GM19023 (cell line): ENCODE measurements around the gene SLC10A2.
"Not testable (repeated sequence)": the region's sequence is repeated elsewhere in the genome, so short reads cannot be mapped to it uniquely, and the experiment has no call there.

Experiments used
- ATAC-seq: cut with Tn5 transposase; IDR thresholded peaks from one replicate; pipeline ENCODE4 v1.9.1; 2021; ENCODE audit warnings: mild to moderate bottlenecking, moderate library complexity; ENCODE audit not compliant: unreplicated experiment

Gene SLC10A2

GRCh38 chr13:103066079-103066780 lies at the start of gene SLC10A2:
Gene SLC10A2 (minus strand): TSS chr13:103066417. CDS start chr13:103066249, 168 bp downstream.
- no peak for ATAC-seq

- ATAC-seq, result no peak
These were observed 41.4 kb upstream of the SLC10A2 start for GRCh38 chr13:103107580-103107979.

DNA sequence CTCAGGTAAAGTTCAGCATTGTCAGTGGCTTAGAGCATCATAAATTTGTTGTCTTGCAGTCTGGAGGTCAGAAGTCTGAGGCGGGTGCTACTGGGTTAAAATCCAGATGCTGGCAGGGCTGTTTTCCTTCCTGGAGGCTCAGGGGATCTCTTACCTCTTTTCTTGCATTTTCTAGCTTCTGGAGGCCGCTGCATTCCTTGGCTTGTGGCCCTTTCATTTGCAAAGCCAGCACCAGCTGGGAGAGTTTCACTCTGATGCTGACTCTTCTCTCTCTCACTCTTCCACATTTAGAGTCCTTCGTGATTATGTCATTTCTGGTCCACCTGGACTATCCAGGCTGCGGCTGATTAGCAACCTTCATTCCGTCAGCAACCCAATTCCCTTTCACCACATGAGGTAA lies 38.1 kb upstream of the SLC10A2 start:
- no peak for ATAC-seq

GRCh38 chr13:103103456-103103855 lies 37.2 kb upstream of the SLC10A2 start:
- ATAC-seq, result not testable (repeated sequence)

- ATAC-seq, result no peak
These were observed 36.3 kb upstream of the SLC10A2 start for GRCh38 chr13:103102482-103102881.

DNA sequence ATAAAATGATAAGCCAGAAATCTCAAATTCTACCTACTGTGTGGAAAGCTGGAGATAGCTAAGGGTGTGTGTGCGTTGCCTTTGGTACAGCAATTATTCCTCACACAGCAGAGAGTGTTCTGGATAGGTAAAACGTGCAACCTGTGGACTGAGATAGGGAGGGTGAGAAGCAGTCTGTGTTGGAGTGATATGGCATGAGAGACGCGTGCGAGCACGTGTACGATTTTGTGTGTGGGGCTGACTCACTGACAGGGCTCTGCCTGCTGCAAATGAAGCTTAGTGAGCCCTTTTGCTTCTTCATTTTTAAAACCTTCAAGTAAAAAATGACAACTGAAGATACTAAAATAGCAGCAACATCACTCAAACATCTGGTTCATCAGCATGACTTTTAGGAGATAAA lies 35.7 kb upstream of the SLC10A2 start:
- no peak for ATAC-seq

- ATAC-seq, result no peak
These were observed 35.3 kb upstream of the SLC10A2 start for GRCh38 chr13:103101500-103101899.

DNA sequence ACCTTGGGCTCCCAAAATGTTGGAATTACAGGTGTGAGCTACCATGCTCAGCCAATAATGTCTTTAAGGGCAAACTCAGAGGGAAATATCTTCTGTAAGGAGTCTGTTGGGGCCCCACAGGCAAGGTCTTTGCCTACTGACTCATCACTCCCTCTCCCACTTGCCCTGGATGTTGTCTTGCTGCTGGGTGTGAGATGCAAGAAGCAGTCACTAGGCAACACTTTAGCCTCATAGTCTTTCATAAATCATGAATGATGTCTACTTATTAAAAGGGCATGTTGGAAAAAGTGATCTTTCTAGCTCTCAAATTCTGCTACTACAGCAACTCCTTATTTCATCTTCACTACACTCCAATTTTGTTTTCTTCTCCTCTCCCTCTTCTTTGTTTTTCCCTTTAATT lies 34.6 kb upstream of the SLC10A2 start:
- no peak for ATAC-seq

DNA sequence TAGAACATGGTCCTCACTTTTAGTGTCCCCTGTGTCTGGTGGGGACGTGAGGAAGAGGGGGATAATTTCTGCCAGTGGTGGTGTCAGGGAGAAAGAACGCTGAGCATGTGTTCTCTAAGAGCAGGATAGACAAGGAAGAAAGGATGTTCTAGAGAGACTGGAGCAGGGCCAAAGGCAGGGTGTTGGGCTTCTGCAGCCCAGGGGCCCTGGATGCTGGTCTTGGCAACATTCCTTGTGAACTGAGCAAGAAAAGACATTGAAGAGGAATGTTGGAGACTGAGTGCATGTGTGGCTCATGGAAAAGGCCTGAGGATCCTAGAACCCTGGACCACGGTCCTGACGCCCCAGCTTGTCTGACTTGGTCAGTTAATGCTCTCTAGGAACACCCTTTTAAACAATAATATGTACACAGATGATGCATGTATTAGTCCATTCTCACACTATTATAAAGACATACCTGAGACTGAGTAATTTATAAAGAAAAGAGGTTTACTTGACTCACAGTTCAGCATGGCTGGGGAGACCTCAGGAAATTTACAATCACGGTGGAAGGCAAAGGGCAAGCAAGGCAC lies 33.6 kb upstream of the SLC10A2 start:
- no peak for ATAC-seq

GRCh38 chr13:103098535-103098934 lies 32.3 kb upstream of the SLC10A2 start:
- ATAC-seq, result no peak

- ATAC-seq, result no peak
These were observed 31.2 kb upstream of the SLC10A2 start for GRCh38 chr13:103097366-103097928.

GRCh38 chr13:103093649-103094048 lies 27.4 kb upstream of the SLC10A2 start:
- not testable (repeated sequence) for ATAC-seq

DNA sequence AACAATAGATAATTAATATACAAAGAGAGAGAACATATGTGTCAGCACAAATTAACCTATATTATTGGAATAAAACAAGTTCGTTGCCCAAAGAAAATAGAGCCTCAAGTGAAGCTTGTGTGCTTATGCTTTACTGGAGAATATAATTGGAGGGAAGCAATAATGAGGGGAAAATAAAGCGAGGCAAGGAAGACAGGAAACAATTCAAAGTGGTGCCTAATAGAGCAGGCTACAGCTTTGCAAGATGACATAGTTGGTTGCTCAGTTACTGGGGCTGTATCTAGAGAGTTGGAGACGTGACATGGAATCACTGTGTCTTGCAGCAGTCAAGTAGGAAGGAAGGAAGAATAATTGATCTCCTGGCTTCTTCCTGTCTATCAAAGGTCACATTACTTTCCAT lies 21.1 kb upstream of the SLC10A2 start:
- no peak for ATAC-seq

- no peak for ATAC-seq
These were observed 15.2 kb upstream of the SLC10A2 start for GRCh38 chr13:103081435-103081834.

DNA sequence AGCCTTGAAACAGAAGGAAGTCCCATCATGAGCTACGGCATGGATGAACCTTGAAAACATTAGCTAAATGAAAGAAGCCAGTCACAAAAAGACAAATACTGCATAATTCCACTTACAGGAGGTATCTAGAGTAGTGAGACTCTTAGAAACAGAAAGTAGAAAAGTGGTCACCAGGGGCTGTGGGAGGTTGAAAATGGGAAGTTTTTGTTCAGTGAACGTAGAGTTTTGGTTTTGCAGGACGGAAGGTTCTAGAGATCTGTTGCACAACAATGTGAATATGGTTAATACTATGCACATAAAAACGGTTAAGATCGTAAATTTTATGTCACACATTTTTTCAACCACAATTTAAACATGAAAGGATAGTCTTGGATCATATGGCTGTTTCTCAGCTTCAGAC lies 11.9 kb upstream of the SLC10A2 start:
- peak; percentile 95 for ATAC-seq

- ATAC-seq, result no peak
These were observed 2.6 kb upstream of the SLC10A2 start for GRCh38 chr13:103068836-103069235.

DNA sequence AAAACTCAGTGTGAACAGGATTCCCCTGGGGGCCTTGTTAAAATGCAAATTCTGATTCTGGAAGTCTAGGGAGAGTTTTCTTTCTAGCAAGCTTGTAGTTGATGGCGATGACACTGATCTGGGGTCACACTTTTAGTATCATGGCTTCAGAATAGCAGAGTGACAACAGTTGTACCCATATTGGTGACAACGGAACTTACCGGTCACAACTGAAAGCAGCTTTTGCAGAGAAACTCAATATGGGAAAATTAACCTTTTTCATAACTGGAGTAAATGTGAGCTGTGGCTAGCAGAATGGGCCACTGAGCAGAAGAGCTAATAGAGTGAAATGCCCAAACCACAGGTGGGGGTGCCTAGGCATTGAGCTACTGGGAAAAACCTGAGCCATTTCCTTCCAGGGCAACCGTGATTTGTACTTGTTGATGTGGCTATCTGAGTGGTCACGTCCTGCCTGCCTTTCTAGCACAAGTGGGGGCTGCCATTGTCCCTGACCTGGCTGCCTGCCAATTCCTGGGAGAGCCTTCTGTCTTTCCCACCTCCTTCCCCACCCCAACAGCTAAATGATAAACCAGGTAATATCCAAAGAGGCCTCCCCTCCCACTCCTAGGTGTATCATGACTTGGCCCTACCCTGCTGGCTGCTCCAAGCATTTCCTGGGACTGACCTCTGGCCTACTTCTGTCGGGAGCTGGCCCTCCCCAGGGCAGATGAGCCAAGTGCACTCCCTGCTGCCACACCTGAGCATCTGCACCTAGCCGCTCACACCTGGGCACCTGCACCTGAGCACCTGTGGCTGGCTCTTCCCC lies 1.7 kb upstream of the SLC10A2 start:
- ATAC-seq, result peak; percentile 57

DNA sequence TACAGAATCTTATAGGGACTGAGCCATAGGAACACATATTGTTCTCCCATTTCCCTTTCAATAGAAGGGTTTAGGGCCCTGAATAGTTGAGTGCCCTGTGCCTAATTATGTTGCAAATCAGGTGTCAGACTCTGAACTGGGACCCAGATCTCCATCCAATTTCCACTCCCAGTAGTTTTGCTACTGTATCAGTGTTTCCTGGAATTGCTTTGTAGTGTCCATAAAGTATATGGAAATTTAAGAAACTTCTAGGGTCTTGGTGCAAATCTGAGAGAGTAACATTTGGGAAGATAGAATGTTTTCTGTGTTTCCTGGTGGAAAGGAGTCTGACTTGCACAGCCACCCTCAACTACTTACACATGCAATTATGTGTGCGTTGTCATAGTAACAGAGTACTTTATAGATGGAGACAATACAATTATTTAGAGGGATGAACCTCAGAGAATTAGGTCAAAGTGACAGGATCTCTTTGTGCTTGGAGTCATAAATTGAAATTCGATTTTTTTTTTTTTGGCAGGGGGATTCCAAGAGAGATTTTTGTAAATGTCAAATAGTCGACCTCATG lies 646 bp upstream of the SLC10A2 start:
- ATAC-seq, result no peak

DNA sequence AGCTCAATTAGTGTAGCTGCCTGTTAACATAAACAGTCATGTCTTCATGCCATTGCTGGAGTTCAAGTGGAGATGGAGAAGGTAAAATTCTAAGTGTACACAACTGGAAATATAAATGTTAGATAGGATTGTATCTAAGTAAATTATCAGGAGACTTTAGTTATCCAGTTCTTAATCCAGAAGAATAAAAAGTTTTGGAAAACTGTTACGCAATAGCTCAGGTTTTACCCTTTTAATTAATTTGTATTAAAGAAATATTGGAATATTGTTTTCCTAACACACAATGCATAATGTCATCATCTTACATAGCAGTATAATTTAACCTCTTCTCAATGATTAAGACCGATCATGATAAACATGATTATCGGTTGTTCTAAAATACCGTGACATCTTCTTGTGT lies 2.8 kb downstream of the SLC10A2 start:
- ATAC-seq, result no peak

DNA sequence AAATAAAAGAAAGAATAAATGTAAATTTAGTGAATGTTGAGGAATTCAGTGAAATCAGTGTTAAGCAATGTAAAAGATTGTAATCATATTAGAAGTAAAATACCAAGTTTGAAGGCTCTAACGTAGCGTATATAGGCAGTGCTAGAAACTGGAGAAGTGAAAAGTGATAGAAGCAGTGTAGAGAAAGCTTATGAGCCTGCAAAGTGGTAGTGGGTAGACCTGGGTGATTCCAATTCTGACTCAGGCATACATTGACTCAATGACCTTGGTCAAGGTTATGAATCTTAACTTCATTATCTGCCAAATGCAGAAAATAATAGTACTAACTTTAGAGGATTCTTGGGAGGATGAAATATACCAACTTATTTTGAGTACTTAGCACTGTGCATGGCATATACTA lies 4.1 kb downstream of the SLC10A2 start:
- no peak for ATAC-seq

DNA sequence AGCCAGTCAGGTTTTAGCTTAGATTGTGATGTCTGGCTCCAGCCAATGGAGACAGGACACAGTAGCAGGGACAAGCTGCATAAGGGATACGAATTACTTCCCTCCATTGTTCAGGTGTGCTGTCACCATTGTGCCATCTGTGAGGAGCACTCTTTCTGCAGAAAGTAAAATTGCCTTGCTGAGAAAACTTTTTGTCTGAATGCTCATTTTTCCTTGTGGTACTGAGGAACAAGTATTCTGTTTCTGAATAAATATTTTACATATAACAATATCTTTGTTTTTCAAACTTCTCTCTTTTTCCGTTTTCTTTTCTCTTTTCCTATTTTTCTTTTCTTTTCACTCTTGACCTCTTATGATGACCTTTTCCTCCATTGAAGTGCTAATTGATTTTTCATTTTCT lies 10.2 kb downstream of the SLC10A2 start:
- ATAC-seq, result no peak
